GM18951 (cell line): ENCODE results near the gene TERT.

ENCODE experiments used
- POLR2A ChIP-seq: IDR thresholded peaks from 4 replicates; pipeline ENCODE4 v1.6.1; 2011; ENCODE audit warnings: mild to moderate bottlenecking; ENCODE audit not compliant: insufficient read length, insufficient read depth; ENCODE audit errors: extremely low read depth
- in situ Hi-C: fragments of 300-500 bp; cut with MboI; formaldehyde crosslinking; loops from one replicate; pipeline ENCODE4 v1.12.0; 2022; ENCODE audit warnings: low sequenced_read_pairs, mixed read lengths, inconsistent platforms; ENCODE audit not compliant: unreplicated experiment

Gene TERT

DNA sequence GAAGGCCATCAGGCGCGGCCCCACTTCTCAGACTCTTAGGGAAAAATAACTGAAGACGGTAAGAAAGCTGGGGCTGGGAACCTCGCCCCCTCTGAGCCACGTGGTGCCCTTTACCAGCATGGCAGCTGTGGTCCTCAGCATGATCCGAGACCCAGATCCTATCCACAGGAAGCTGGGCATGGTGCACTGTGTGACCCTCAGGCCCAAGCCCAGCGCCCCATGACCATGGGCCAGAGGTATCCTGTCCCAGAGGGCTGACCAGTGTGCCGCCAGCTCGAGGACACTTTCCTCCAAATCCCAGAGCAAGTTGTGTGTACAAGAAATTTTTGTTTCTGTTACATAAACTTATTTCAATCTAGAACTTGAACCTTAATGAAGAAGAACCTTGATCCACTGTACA lies 28.1 kb downstream of the TERT start:
- TF ChIP-seq POLR2A: no peak
- in situ Hi-C loops: no loop called here

- in situ Hi-C loops: no loop called here
- no peak for TF ChIP-seq POLR2A
Observed at GRCh38 chr5:1265461-1266455, 29.1 kb downstream of the TERT start.

- TF ChIP-seq POLR2A: no peak
- in situ Hi-C loops: no loop called here
Observed at GRCh38 chr5:1265026-1265425, 29.8 kb downstream of the TERT start.

DNA sequence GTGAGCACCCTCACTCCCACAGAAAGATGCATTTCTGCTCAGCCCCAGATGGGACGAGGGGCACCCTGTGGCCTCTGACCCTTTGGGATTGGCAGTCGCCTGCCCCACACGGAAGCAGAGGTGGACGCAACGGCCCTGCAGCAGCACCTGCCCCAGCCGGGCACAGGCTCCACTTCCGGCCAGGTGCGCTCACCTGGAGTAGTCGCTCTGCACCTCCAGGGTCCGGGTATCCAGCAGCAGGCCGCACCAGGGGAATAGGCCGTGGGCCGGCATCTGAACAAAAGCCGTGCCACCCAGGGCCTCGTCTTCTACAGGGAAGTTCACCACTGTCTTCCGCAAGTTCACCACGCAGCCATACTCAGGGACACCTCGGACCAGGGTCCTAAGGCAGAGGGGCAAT lies 30.7 kb downstream of the TERT start:
- in situ Hi-C loops: no loop called here
- TF ChIP-seq POLR2A: no peak

DNA sequence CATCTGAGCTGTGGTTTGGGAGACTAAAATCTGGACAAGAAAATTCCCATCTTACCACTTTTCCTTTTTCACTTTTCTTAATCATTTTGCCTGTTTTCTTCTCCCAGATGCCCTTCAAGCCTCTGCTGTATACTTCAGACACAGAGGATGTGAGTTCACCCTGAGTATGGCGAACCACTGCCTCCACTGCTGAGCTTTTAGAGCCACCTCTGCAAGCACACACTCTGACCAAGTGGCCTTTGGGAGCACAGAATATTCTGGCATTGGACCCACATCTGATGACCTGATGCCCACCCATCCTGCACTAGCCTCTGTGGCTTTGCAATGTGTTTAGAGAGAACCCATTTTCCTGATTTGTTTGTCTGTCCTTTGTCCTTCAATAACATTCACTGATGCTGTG lies 32.5 kb downstream of the TERT start:
- TF ChIP-seq POLR2A: no peak

GRCh38 chr5:1261643-1262042 lies 33.2 kb downstream of the TERT start:
- in situ Hi-C loops: no loop called here
- TF ChIP-seq POLR2A: no peak

More for the DNA sequence above, 32.5 kb downstream of the TERT start:
- in situ Hi-C loops: no loop called here

- no peak for TF ChIP-seq POLR2A
- in situ Hi-C loops: no loop called here
Observed at GRCh38 chr5:1259806-1260480, 34.9 kb downstream of the TERT start.

DNA sequence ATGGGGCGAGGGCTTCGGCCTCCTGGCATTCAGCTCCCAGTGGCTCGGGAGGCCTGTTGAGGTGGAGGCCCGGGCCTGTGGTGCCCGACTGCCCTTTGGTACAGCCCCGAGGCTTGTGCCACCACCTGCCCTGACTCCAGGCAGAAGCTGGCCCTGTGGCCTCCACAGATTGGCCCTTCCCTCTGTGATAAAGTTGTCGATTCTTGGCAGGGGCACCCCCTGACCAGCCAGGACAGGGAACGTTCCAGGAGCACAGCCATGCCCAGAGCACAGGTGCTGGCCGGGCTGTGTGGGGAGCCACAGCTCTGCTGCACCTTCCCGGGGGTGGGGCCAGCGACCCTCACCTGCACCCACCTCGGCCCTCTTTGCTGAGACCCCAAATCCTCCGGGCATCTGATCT lies 37.0 kb downstream of the TERT start:
- TF ChIP-seq POLR2A: no peak
- in situ Hi-C loops: no loop called here

DNA sequence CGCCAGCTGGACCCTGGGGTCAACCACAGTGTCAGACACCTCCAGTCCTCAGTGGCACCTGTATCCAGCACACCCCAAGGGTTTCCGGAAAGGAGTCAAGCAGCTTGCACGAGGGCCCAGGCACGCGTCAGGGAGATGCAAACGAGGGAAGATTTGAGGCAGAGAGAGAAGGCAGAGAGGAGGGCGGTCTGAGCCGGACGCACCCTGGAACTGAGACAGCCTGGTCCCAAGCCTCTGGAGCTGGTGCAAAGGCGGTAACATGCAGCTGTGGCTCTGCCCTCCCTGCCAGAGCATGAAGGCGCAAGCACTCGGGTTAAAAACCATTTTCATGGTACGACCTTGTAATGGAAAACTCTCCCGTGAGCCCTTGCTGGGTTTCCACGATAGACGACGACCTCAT lies 37.5 kb downstream of the TERT start:
- TF ChIP-seq POLR2A: no peak
- in situ Hi-C loops: no loop called here

- no peak for TF ChIP-seq POLR2A
- in situ Hi-C loops: no loop called here
Observed at GRCh38 chr5:1256776-1257175, 38.1 kb downstream of the TERT start.

GRCh38 chr5:1255081-1255561 lies 39.7 kb downstream of the TERT start:
- in situ Hi-C loops: no loop called here

DNA sequence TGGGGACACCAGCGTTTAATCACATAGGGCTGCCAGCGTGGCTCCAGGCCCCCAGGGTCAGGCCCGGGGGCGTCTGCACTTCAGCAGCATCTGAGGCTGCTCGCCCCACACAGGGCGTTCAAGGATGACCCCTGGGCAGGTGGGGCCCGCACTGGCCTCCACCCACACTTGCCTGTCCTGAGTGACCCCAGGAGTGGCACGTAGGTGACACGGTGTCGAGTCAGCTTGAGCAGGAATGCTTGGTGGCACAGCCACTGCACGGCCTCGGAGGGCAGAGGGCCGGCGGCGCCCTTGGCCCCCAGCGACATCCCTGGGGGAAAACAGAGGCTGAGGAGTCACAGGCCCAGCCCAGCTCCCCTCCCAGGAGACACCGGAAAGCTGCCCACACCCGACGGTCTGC lies 40.7 kb downstream of the TERT start:
- in situ Hi-C loops: no loop called here
- no peak for TF ChIP-seq POLR2A

More at GRCh38 chr5:1255081-1255561, 39.7 kb downstream of the TERT start:
- no peak for TF ChIP-seq POLR2A

DNA sequence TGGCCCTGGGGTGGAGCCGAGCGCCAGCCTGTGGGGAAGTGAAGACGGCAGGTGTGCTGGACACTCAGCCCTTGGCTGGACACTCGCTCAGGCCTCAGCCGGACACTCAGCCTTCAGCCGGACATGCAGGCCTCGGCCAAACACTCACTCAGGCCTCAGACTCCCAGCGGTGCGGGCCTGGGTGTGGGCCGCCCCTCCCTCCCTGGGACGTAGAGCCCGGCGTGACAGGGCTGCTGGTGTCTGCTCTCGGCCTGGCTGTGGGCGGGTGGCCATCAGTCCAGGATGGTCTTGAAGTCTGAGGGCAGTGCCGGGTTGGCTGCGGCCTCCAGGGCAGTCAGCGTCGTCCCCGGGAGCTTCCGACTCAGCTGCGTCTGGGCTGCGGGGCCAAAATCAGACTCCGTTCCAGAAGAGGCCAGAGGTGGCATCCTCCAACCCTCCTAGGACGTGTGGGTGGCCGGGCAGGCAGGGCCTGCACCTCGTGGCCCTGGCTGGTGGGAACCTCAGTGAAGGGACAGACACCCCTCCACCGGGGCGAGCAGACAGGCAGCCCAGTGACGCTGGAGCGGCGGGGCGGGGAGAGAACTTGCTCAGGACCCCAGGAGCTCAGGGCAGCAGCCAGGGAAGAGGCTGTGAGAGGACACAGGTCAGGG lies 41.3 kb downstream of the TERT start:
- in situ Hi-C loops: no loop called here
- TF ChIP-seq POLR2A: no peak
